ENCODE results near the gene TMEM154. TPM values are rescaled to one million over a fixed set of nuclear protein-coding genes. Genes with fewer than 3 reads are reported as not detected.

TMEM154 gene
- total and polyA plus RNA-seq, 7 experiments from 2014 or later: 21.3 to 46.8 (median 36.9) TPM

DNA sequence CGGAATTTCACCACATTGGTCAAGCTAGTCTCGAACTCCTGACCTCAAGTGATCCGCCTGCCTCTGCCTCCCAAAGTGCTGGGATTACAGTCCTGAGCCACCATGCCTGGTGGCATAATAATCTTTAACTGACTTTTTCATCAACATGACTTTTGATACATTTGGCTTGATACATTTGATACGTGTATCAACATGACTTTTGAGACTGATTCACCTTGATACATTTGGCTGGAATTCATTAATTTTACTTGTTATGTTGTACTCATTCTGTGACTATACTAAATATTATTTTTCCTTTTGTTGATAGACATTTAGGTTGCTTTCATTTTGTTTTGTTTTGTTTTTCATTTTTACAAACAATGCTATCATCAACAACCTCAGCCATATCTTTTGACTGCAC lies 6.3 kb downstream of the TMEM154 start:
- peaks cover 32 to 51% (median 38%) of the 10 kb centered on the region in 7 donors for H3K4me1 Mint-ChIP-seq
- Histone ChIP-seq H3K9me3 (ENCODE audit: control insufficient read depth in 2 of 3, low read length in 3 of 3) (no peaks in the 10 kb centered on the region), H3K27me3 (ENCODE audit: control insufficient read depth in 2 of 2, insufficient read depth in 2 of 2, low read length in 2 of 2) (no peaks in the 10 kb centered on the region), H3K4me1 (ENCODE audit: control insufficient read depth in 2 of 2, insufficient read depth in 2 of 2, low read length in 2 of 2) (peaks cover 8% of the 10 kb centered on the region in 2 donors), H3K27ac (ENCODE audit: low read depth, low read length) (no peak overlapping the region), H3K36me3 (ENCODE audit: control insufficient read depth in 2 of 3, insufficient read depth in 3 of 3, low read length in 3 of 3) (peaks cover 0 to 7% (median 3%) of the 10 kb centered on the region in 3 experiments), H3K4me3 (ENCODE audit: low read length) (no peak overlapping the region)
- DNase-seq (no peak), ATAC-seq (no peak)
- peaks cover 5 to 32% (median 25%) of the 10 kb centered on the region in 5 donors for H3K36me3 Mint-ChIP-seq
- no peak overlapping the region for H3K4me3 Mint-ChIP-seq
- no peaks in the 10 kb centered on the region for H3K27me3 Mint-ChIP-seq
- ChIA-PET POLR2A (interaction anchor here (0.6 kb wide), 1 partner anchor 824 kb away, joined by 3 read pairs; no protein-coding TSS in a partner anchor), CTCF (no interaction called here)
- peaks cover 0 to 1% (median 0%) of the 10 kb centered on the region in 11 donors for H3K9me3 Mint-ChIP-seq
- intact Hi-C loops (cut with micrococcal nuclease): loop anchor here (10.0 kb wide), 2 partner anchors 441 to 1659 kb away; partner anchors contain the start of gene LRBA (in 1 of the 2)
- H3K27ac Mint-ChIP-seq: no peak overlapping the region

DNA sequence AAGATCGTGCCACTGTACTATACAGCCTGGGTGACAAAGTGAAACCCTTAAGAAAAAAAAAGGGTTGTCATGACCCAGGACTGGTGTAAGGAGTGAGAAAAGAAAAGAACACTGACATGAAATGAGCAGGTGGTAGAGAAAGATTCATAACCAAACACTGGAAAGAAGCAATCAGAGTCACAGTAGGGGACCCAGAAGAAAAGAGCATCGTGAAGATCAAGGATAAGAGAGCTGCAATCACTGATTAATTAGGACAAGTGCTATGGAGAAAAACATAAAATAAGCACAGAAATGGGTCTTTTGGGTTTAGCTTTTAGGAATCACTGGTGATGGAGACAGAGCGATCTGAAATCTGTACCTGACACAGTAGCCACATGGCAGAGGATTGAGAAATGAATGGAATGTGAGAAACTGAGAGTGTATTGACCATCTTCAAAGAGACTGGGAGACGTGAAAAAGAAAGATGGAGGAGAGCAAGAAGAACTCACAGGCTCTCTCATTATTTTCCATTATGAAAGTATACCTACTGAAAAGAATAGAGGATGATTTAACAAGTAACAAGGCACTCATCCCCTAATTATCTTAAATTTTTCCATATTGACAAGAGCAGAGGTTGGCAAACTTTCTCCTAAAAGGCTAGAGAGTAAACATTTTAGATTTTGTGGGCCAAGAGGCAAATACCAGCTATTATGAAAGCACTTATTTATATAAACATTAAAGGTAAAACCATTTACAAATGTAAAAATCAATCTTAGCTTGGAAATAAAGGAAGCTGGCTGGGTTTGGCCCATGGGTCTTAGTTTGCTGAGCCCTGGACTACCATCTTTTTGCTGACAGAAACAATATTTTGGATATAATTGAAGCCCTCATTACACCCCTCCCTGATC lies 7.3 kb downstream of the TMEM154 start:
- Histone ChIP-seq H3K27ac (ENCODE audit: low read depth, low read length) (no peak overlapping the region), H3K36me3 (ENCODE audit: control insufficient read depth in 2 of 3, insufficient read depth in 3 of 3, low read length in 3 of 3) (peaks cover 0 to 7% (median 3%) of the 10 kb centered on the region in 3 experiments), H3K9me3 (ENCODE audit: control insufficient read depth in 2 of 3, low read length in 3 of 3) (no peaks in the 10 kb centered on the region), H3K27me3 (ENCODE audit: control insufficient read depth in 2 of 2, insufficient read depth in 2 of 2, low read length in 2 of 2) (no peaks in the 10 kb centered on the region), H3K4me1 (ENCODE audit: control insufficient read depth in 2 of 2, insufficient read depth in 2 of 2, low read length in 2 of 2) (peaks cover under 1 to 7% of the 10 kb centered on the region in 2 donors), H3K4me3 (ENCODE audit: low read length) (no peak overlapping the region)
- Mint-ChIP-seq H3K9me3 (no peaks in the 10 kb centered on the region), H3K4me1 (peaks cover 22 to 49% (median 28%) of the 10 kb centered on the region in 7 donors), H3K4me3 (no peak overlapping the region), H3K36me3 (peaks cover 5 to 32% (median 27%) of the 10 kb centered on the region in 5 donors), H3K27ac (peak overlapping the region in 1 of 9 donors; percentile 19), H3K27me3 (no peaks in the 10 kb centered on the region)
- ChIA-PET CTCF (no interaction called here), POLR2A (interaction anchor here (0.6 kb wide), 1 partner anchor 136 kb away, joined by 3 read pairs; the partner anchor contains the start of gene FBXW7)
- intact Hi-C loops (cut with micrococcal nuclease): loop anchor here (10.0 kb wide), 2 partner anchors 442 to 1658 kb away; partner anchors contain the start of gene LRBA (in 1 of the 2)
- ATAC-seq (no peak), DNase-seq (no peak)

DNA sequence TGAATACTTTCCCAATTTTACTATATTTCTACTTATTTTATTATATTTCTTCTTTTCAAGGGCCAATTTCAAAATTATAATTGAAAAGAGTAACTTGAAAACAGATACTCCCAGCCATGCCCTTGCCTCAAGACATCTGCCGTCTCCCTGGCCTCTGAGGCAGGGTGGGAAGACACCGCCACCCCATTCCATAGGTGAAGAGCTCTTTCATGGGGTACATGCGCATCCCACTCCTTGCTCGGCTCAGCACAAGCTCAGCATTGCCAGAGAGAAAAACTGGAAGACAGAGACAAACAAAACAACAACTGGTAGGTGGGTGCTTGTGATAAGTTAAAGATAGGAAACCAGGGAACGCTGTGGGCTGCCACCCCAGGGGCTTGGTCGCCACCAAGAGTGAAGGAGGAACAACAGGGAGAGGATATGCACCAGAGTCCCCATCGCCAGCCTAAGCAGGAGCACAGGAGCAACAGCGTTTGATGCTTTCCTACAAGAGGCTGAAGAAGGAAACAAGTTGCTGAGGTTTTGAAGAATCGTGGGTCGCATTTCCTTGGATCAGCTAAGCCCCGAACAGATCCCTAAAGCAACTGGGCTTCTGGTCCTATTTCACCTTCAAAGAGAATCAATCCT lies 11.3 kb downstream of the TMEM154 start:
- H3K4me1 Mint-ChIP-seq: peaks cover 16 to 44% (median 35%) of the 10 kb centered on the region in 7 donors
- no peaks in the 10 kb centered on the region for H3K27me3 Mint-ChIP-seq
- H3K27me3 ChIP-seq (ENCODE audit: control insufficient read depth in 2 of 2, insufficient read depth in 2 of 2, low read length in 2 of 2): no peaks in the 10 kb centered on the region
- ChIA-PET POLR2A (interaction anchor here (0.7 to 1.2 kb wide), 2 partner anchors 9 to 132 kb away, joined by 3 to 4 read pairs; partner anchors contain the start of gene FBXW7), CTCF (no interaction called here)
- H3K4me3 ChIP-seq (ENCODE audit: low read length): no peak overlapping the region
- peak overlapping the region in 1 of 10 donors; percentile 21 for H3K4me3 Mint-ChIP-seq
- H3K4me1 ChIP-seq (ENCODE audit: control insufficient read depth in 2 of 2, insufficient read depth in 2 of 2, low read length in 2 of 2): no peaks in the 10 kb centered on the region
- DNase-seq (no peak), ATAC-seq (no peak)
- peaks cover 0 to 4% (median 0%) of the 10 kb centered on the region in 11 donors for H3K9me3 Mint-ChIP-seq
- no peak overlapping the region for H3K27ac ChIP-seq (ENCODE audit: low read depth, low read length)
- peaks cover 9 to 38% (median 26%) of the 10 kb centered on the region in 5 donors for H3K36me3 Mint-ChIP-seq
- H3K27ac Mint-ChIP-seq: no peak overlapping the region
- intact Hi-C loops (cut with micrococcal nuclease): no loop called here
- no peaks in the 10 kb centered on the region for H3K36me3 ChIP-seq (ENCODE audit: control insufficient read depth in 2 of 3, insufficient read depth in 3 of 3, low read length in 3 of 3)
- H3K9me3 ChIP-seq (ENCODE audit: control insufficient read depth in 2 of 3, low read length in 3 of 3): no peaks in the 10 kb centered on the region

DNA sequence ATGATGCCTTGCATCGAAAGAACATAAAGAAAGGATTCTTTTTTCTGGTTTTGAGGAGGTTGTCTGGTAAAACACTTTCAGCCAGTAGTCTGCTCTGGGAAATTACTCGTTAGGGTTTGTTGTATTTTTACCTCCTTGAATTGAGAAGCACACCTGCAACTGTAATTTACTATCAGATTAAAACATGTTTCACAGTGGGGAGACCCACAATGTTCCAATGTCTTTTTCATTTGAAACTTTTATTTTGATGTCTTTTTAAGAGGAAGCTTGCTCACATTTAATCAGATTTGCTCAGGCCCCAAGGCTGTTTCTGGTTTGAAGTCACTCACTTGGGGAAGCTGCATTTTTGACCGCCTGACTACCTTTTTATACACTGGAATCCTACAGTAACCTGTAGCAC lies 12.0 kb downstream of the TMEM154 start:
- intact Hi-C loops (cut with micrococcal nuclease): no loop called here
- Mint-ChIP-seq H3K36me3 (peaks cover 13 to 41% (median 31%) of the 10 kb centered on the region in 5 donors), H3K27me3 (no peaks in the 10 kb centered on the region), H3K27ac (no peak overlapping the region), H3K4me1 (peaks cover 20 to 48% (median 42%) of the 10 kb centered on the region in 7 donors), H3K4me3 (no peak overlapping the region), H3K9me3 (peaks cover 0 to 8% (median 0%) of the 10 kb centered on the region in 11 donors)
- ChIA-PET POLR2A (interaction anchor here (0.7 to 1.2 kb wide), 2 partner anchors 10 to 132 kb away, joined by 3 to 4 read pairs; partner anchors contain the start of gene FBXW7), CTCF (no interaction called here)
- Histone ChIP-seq H3K36me3 (ENCODE audit: control insufficient read depth in 2 of 3, insufficient read depth in 3 of 3, low read length in 3 of 3) (no peaks in the 10 kb centered on the region), H3K27ac (ENCODE audit: low read depth, low read length) (no peak overlapping the region), H3K9me3 (ENCODE audit: control insufficient read depth in 2 of 3, low read length in 3 of 3) (no peaks in the 10 kb centered on the region), H3K27me3 (ENCODE audit: control insufficient read depth in 2 of 2, insufficient read depth in 2 of 2, low read length in 2 of 2) (no peaks in the 10 kb centered on the region), H3K4me3 (ENCODE audit: low read length) (no peak overlapping the region), H3K4me1 (ENCODE audit: control insufficient read depth in 2 of 2, insufficient read depth in 2 of 2, low read length in 2 of 2) (no peaks in the 10 kb centered on the region)
- DNase-seq (no peak), ATAC-seq (no peak)

- intact Hi-C loops (cut with micrococcal nuclease): no loop called here
- no peaks in the 10 kb centered on the region for H3K9me3 ChIP-seq (ENCODE audit: control insufficient read depth in 2 of 3, low read length in 3 of 3)
- no peak for ATAC-seq
- Mint-ChIP-seq H3K27ac (peak overlapping the region in 3 of 9 donors; percentile 2 to 39 (median 7)), H3K4me3 (no peak overlapping the region), H3K36me3 (peaks cover 8 to 41% (median 31%) of the 10 kb centered on the region in 5 donors), H3K27me3 (no peaks in the 10 kb centered on the region), H3K9me3 (peaks cover 0 to 11% (median 0%) of the 10 kb centered on the region in 11 donors), H3K4me1 (peaks cover 22 to 46% (median 44%) of the 10 kb centered on the region in 7 donors)
- no peak overlapping the region for H3K4me3 ChIP-seq (ENCODE audit: low read length)
- CTCF ChIA-PET: no interaction called here
- no peaks in the 10 kb centered on the region for H3K36me3 ChIP-seq (ENCODE audit: control insufficient read depth in 2 of 3, insufficient read depth in 3 of 3, low read length in 3 of 3)
- DNase-seq: no peak
- no peaks in the 10 kb centered on the region for H3K27me3 ChIP-seq (ENCODE audit: control insufficient read depth in 2 of 2, insufficient read depth in 2 of 2, low read length in 2 of 2)
- H3K4me1 ChIP-seq (ENCODE audit: control insufficient read depth in 2 of 2, insufficient read depth in 2 of 2, low read length in 2 of 2): peaks cover 0 to 4% of the 10 kb centered on the region in 2 donors
- POLR2A ChIA-PET: interaction anchor here (0.7 kb wide), 1 partner anchor 14 kb away, joined by 3 read pairs; no protein-coding TSS in a partner anchor
- H3K27ac ChIP-seq (ENCODE audit: low read depth, low read length): no peak overlapping the region
Measured at GRCh38 chr4:152666946-152667345, 12.9 kb downstream of the TMEM154 start.

DNA sequence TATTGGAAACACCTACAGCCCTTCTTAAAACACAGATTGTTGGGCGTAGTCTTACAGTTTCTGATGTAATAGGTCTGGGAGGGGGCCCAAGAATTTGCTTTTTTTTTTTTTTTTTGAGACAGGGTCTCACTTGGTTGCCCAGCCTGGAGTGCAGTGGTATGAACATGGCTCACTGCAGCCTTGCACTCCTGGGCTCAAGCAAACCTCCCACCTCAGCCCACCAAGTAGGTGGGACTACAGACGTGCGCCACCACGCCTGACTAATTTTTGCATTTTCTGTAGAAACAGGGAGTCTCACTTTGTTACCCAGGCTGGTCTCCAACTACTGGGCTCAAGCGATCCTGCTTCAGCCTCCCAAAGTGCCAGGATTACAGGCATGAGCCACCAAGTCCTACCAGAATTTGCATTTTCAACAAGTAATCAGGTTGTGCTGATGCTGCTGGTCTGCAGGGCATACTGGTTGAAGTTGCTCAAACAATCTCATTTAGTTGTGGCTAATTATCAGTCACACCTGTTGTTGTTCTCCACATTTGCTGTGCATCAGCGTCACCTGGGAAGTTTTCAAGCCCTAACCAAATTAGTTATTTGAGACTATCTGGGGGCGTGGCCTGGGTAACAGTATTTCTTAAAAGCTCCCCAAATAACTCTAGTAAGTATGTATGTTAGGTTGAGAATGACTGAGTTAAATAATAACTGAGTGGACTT lies 14.0 kb downstream of the TMEM154 start:
- H3K27ac ChIP-seq (ENCODE audit: low read depth, low read length): no peak overlapping the region

More for the DNA sequence above, 14.0 kb downstream of the TMEM154 start:
- no peak for ATAC-seq
- H3K36me3 ChIP-seq (ENCODE audit: control insufficient read depth in 2 of 3, insufficient read depth in 3 of 3, low read length in 3 of 3): no peaks in the 10 kb centered on the region
- intact Hi-C loops (cut with micrococcal nuclease): loop anchor here in 1 of 2 donors (2.0 kb wide), 1 partner anchor 13 kb away; the partner anchor contains the start of gene TMEM154
- no peaks in the 10 kb centered on the region for H3K27me3 ChIP-seq (ENCODE audit: control insufficient read depth in 2 of 2, insufficient read depth in 2 of 2, low read length in 2 of 2)
- Mint-ChIP-seq H3K9me3 (peaks cover 0 to 11% (median 0%) of the 10 kb centered on the region in 11 donors), H3K4me1 (peaks cover 25 to 51% (median 47%) of the 10 kb centered on the region in 7 donors), H3K4me3 (no peak overlapping the region), H3K27ac (no peak overlapping the region), H3K27me3 (no peaks in the 10 kb centered on the region), H3K36me3 (peaks cover 11 to 47% (median 33%) of the 10 kb centered on the region in 5 donors)
- H3K9me3 ChIP-seq (ENCODE audit: control insufficient read depth in 2 of 3, low read length in 3 of 3): no peaks in the 10 kb centered on the region
- no peak overlapping the region for H3K4me3 ChIP-seq (ENCODE audit: low read length)
- POLR2A ChIA-PET: no interaction called here
- no peak for DNase-seq
- peaks cover 0 to 4% of the 10 kb centered on the region in 2 donors for H3K4me1 ChIP-seq (ENCODE audit: control insufficient read depth in 2 of 2, insufficient read depth in 2 of 2, low read length in 2 of 2)
- CTCF ChIA-PET: interaction anchor here (0.7 to 1.3 kb wide), 2 partner anchors 167 to 675 kb away, joined by 3 read pairs; no protein-coding TSS in a partner anchor

Data from naive thymus-derived CD4-positive, alpha-beta T cell (primary cell).